Measurements from ENCODE around the gene AUTS2.

DNA sequence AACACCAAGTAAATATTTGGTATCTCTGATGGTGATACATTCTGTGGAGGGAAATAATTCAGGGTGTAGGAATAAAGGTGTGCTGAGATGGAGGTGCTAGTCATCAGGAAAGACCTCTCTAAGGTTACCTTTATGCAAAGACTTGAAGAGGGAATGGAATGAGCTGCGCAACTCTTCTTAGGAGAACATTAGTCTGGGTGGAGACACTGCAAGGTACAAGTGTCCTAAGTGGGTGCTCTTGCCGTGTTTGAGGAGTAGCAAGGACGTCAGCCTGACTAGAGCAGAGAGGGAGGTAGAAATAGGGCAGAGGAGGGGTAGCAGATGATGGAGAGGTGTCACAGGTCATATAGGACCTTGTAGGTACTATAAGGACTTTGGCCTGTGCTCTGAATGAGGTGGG is 148.1 kb downstream of the AUTS2 start:
- no peak for TF ChIP-seq POLR2AphosphoS5 (IDR thresholded peaks at IDR 0.05; ENCODE audit: low read depth, low read length)
- TF ChIP-seq POLR2A (IDR thresholded peaks at IDR 0.05; ENCODE audit: low read depth, low read length): no peak
- TF ChIP-seq SPI1 (IDR thresholded peaks at IDR 0.05; ENCODE audit: low read depth, low read length): no peak

Data from GM12891 (cell line).